ENCODE results near the gene C4orf54.

The C4orf54 gene

DNA sequence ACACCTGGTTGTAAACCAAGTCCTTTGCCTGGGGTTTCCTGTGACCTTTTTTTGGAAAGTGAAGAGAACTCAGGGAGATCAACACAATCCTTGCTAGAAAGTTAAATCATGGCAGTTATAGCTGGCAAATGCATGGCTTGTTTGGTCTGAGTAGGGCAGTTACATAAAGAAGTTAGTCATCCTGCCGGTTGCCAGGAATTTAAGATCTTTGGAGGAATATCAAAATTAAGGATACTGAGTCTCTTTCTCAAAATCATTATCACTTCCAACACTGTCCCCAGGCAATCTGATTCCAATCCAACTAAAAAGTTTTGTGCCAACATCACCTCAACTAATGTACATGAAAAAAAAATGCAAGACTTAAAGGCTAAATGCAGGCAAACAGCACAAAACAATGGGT is 40.3 kb downstream of the C4orf54 start:
- no peak for DNase-seq

DNA sequence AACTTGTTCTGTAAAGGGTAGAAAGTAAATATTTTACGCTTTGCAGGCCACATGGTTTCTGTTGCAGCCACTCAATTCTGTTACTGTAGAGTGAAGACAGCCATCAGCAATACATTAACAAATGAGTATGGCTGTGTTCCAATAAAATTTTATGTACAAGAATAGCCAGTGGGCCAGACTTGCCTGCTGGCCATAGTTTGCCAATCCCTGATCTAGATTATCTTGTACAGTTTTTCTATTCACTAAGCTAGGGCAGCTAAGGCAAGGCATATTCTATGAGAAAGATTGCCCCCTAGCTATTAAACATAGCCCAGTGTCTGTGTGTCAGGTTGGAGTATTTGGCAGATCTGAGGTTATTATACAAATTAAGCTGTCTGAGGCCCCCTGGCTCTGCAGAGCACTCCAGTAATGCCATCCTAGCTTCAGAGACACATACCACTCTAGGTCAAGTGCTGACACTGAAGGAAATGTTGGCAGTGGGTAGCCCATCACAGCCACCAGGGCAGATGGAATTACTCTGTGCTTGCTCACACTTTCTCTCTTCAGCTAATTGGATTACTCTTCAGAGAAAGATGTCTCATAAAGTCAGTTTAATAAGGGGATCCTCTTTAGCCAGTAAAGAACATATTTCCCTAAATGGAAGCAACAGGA is 42.3 kb downstream of the C4orf54 start:
- DNase-seq, result no peak

GRCh38 chr4:99614491-99614890 is 43.1 kb downstream of the C4orf54 start:
- no peak for DNase-seq

DNA sequence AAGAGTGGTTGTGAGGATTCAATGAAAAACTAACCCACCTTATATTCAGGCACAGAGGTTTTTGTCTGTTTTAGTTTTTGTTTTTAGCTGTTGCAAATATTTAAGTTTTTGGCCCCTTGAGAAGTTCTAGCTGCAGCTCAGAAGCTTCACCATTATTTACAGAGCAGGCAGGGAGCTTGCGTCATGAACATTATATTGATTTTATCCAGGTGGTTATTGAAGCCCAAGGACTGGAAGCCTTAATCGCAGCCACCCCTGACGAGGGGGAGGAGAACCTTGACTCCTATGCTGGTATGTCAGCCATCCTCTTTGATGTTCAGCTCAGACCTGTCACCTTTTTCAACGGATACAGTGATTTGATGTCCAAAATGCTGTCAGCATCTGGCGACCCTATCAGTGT is 44.9 kb downstream of the C4orf54 start:
- no peak for DNase-seq

DNA sequence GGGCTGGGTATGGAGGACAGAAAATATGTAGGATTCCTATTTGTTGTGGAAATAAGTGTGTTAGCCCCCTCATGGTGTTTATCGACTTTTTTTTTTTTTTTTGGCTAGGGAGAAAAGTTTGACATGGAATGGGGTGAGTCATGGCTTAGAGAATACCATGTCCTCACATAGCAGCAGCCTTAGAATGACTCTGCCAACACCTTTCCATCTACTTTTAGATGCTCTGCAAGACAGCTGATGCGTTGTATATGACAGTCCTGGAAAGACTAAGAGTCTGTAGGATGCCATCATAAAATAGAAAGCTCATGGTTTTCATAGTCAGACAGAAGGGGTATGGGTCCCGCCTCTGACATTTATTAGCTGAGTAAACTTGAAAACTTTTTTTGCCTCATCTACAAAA is 45.3 kb downstream of the C4orf54 start:
- DNase-seq, result no peak

DNA sequence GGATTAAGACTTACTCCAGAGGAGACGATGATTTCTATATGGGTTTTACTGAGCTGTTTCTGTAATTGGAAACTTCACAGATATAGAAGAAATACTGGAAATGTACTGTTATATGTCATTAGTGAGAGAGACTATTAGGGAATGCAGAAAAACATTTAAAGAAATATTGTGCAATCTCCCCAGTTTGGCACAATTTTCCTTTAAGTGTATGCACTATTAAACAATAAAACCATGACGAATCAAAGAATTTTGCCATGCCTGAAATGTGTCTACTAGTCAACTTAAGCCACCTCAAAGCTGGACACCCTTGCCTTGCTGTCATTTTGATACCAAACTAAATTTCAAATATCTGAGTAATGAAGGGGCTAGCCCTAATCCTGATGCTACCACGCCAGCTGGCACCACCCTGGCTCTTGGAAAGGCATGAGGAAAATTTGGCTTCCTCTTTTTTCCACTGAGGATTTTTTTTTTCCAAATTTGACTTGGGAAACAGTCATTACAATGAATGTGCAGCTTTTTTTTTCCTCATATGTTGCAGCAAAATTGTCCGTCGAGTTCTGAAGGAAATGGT is 46.9 kb downstream of the C4orf54 start:
- DNase-seq, result no peak

DNA sequence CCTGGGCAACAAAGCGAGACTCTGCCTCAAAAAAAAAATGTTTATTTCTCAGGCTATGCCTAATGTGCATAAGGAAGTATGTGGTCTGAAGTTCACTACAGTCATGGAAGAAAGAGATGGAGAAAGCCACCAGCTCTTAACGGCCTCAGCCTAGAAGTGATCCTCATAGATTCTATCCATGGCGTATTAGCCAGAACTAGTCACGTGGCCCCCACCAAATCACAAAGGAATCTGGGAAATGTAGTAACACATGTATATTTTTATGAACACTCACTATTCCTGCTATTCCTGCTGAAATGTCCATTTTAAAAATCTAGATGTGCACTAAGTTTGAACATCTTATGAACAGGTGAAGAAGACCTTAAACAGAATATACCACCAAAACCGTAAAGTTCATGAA is 49.2 kb downstream of the C4orf54 start:
- DNase-seq, result no peak

Measured in fibroblast of skin of abdomen (primary cell).